Activated naive CD8-positive, alpha-beta T cell treated with anti-CD3 and anti-CD28 coated beads, Interleukin-2, amount 50 U/mL, for 16 hours (primary cell): ENCODE measurements around the gene TACC3.

Source experiments
- DNase-seq: peaks from one replicate; pipeline ENCODE4 v3.0.0-alpha.2; 2020; ENCODE audit warnings: low read depth, low spot score

TACC3 gene

DNA sequence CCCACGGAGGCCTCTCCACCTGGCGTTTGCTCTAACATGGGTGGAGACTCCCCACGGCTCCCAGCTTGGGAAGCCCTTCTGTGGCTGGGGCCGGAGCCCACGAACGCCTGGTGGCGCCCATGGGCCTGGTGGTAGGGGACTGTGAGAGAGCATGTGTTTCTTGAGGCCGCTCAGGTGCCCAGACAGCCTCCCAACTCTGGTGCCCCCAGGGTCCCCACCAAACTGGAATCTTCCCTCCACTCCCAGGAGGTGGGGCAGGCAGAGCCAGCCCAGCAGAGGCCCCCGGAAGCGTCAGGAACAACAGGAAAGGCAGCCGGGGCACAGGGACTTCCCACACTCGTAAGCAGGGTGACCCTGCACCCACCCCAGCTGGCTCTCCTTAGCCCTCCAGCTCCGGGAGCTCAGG lies 38.5 kb downstream of the TACC3 start:
- no peak for DNase-seq

DNA sequence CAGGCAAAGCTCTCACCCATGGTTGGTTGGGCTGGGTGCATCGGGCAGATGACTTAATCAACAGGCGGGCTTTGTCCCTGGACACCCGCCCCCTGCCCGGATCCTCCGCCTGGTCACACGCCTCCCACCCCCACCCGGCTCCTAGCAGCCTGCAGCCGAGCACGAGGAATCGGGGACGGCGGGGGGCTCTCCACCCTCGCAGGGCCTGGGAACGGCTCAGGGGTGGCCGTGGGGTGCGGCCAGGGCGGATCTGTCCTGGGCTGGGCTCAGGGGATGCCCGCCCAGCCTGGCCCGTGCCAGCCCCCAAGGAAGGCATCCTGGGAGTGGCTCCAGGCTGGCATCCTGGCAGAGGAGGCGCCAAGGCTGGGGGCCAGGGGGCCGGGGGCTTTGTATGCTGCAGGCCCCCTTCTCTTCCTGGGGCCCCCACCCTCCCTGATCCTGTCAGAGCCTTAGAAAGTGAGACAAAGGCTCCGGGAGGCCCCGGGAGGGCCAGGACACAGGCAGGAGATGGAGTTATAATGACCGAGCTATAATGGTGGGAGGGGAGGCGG lies 39.3 kb downstream of the TACC3 start:
- no peak for DNase-seq

DNA sequence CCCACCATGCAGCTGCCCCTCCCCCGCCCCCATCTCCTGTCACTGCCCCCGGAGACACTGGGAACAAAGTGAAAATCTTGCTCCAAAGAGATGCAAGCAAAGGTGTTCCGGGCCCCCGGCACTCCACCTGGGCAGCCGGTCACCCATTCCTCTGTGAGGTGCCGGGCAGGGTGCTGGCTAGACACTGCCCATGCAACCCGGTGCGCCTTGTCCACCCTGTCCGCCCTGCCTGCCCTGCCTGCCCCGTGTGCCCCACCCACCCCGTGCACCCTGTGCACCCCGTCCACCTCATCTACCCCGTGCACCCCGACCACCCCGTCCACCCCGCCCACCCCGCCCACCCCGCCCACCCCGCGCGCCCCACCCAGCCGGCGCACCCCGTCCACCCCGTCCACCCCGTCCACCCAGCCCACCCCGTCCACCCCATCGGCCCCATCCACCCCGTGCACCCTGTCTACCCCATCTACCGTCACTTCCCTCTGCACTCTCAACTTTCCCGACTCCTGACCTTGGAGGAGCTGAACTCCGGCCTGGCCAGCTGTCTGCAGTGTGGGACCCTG lies 39.9 kb downstream of the TACC3 start:
- no peak for DNase-seq

DNA sequence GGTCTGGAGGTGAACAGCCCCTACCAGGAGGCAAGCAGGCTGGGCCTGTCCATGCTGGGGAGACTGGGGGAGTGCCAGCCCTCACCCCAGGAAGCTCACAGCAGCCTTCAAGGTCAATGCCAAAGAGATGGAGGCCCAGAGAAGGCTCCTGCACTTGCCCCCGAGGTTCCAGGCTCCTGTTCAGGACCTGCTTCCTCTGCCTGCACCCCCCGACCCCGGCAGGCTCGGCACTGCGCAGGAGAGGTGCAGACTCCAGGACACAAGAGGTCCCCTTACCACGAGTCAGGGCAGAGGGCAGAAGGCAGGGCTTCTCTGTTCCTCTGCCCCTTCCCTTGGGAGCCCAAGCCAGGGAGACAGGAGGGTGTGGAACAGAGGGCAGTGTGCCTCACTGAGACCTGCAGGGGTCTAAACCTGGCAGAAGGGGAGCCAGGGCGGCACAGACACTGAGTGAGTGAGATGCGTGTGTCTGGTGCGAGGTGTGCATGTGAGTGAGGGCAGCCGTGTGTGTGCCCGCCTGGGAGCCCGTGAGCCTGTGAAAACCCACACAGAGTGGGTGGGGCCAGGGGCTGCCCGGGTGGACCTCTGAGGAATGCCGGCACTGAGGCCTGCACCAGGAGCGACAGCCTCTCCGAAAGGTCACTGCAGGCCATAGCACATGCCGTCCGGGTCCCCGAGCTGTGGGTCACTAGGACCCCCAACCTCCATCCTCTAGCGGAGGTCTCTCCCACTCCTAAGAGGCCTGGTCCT lies 41.1 kb downstream of the TACC3 start:
- DNase-seq, result no peak

DNA sequence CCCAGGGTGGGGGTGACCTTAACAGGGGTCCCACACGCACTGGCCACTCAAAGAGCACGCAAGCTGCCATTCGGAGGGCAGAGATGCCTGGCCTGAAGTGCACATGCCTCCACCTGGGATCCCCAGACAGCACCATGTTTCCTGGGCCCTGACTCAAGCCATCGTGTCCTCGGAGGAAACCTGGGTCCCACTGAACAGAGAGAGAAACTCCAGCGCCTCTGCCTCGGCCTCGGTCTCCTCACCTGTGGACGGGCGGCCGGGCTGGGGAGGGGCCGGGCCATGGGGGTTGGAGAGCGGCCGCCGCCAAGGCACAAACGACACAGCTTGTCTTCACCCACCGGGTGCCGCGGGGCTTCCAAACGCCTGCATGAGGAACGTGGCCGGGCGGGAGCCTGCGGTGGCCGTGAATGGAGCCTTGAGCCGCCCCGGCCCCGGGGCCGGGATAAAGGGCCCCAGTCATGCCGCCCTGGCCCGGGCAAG lies 41.8 kb downstream of the TACC3 start:
- DNase-seq, result no peak

GRCh38 chr4:1763550-1764080 lies 42.3 kb downstream of the TACC3 start:
- DNase-seq, result no peak

GRCh38 chr4:1764670-1765069 lies 43.3 kb downstream of the TACC3 start:
- DNase-seq, result no peak

- DNase-seq, result no peak
These were observed 44.2 kb downstream of the TACC3 start for GRCh38 chr4:1765409-1766072.

DNA sequence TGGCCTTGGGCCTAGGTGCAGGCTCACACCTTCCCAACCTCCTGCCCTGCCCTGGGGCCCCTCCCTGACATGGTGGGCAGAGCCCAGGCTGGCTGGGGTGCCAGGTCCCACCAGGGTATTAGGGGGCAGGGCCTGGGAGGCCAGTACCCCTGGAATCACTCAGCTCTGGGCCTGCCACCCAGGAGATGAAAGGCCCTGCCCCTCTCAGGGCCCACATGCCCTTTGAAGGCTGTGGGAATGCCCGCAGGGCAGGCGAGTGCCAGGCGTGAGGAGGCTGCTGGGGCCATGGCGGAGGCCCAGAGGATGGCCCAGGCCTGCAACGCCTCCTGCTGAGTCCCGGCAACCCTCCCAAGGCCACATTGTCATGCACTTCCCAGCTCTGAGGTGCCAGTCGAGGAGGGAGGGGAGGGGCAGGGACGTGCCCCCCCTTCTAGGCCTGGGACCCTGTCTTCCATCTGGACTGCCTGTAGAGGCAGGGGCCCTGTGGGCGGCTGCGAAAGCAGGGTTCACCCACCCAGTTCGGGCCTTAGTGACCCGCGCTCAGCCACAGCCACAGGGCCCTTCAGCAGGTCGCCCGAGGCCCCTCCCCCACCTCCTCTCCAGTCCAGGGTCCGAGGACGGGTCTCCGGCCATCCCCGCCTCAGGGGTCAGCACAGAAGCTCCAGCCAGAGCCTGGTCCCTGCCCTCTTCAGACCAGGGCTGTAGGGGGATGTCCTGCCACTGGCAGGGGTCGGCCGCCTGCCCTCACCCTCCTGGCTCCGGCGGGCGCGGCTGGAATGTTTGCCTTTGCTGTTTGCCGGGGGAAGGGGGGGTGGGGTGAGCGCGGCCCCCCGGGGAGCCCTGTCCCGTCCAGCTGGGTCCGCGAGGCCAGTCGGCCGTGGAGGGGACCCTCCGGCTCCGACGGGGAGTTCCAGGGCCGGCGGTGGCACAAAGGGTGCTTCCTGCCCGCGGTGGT lies 45.1 kb downstream of the TACC3 start:
- DNase-seq, result no peak

DNA sequence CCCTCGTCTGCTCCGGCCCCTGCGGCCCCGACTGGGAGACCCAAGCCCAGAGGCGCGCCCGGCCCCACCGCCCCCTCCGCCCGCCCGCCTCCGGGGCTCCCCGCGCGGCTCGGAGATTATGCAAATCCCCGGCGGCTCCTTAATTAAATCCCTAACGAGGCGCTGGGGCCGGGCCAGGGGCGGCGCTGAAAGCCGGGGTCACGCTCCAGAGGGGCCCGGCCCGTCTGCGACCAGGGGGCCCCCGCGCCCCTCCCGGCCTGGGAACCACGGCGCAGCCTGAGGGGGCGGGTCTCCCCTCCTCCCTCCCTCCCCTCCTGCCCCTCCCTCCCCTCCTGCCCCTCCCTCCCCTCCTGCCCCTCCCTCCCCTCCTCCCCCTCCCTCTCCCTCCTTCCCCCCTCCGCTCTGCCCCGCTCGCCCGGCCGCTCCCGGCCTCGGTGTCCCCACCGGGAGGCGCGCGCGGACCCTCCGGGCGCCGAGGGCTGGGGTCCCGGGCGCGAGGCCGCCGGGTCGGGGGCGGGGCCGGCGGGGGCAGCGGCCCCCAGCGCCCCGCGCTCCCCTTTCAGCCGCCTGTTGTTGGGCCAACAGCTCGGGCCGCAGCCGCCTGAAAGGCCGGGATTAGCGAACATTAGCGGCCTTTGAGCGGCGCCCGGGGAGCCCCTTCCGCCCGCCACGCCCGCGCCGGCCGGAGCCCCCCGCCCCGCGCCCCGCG lies 45.9 kb downstream of the TACC3 start:
- DNase-seq, result no peak

GRCh38 chr4:1767770-1768366 lies 46.5 kb downstream of the TACC3 start:
- DNase-seq, result no peak

DNA sequence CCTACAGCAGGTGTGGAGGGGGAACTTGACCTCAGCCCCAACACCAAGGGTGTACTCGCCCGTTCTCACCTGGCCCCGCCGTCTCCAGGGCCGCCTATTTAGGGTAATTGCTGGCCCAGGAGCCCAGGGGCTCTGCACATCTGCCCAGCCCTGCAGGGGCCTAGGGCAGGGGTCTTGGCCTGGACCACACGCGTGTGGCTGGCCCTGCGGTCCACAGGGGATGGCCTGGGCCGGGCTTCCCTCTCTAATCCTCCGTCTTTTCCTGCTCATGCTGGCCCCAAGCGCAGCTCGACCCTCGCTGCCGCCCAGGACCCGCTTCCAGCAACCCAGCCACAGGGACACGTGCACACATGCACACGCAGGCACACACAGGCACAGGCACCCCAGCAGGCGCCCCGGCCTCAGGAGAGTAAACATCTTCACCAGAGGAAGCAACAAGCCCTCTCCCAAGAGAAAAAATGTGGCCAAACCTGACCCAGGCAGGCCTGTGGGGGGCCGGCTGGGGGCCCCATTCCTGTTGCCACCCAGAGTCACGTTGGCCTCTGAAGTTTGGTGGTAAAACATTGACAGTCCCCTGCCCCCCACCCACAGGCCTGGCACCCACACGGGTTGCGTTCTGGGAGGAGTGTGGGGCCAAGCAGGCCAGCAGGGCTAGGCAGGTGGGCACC lies 47.2 kb downstream of the TACC3 start:
- no peak for DNase-seq

- no peak for DNase-seq
These were observed 48.4 kb downstream of the TACC3 start for GRCh38 chr4:1769692-1770091.

DNA sequence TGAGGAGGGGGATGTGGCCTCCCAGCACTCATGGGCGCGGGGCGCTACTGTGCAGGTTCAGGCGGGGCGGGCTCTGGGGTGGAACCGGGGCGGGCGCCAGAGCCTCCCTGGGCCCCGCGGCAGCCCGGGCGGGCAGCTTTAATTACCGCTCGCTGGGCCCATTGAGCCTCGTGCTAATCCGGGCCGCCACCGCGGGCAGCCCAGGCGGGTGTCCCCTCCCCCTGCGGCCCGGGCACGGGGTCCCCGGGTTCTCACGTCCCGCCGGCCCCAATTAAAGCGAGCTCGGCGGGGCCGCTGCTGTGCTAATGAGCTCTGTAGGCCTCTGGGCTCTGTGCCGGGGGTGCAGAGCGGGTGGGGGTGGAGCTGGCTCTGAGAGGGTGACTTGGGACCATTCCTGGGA lies 48.9 kb downstream of the TACC3 start:
- DNase-seq, result no peak

GRCh38 chr4:1770791-1771231 lies 49.5 kb downstream of the TACC3 start:
- DNase-seq, result no peak

DNA sequence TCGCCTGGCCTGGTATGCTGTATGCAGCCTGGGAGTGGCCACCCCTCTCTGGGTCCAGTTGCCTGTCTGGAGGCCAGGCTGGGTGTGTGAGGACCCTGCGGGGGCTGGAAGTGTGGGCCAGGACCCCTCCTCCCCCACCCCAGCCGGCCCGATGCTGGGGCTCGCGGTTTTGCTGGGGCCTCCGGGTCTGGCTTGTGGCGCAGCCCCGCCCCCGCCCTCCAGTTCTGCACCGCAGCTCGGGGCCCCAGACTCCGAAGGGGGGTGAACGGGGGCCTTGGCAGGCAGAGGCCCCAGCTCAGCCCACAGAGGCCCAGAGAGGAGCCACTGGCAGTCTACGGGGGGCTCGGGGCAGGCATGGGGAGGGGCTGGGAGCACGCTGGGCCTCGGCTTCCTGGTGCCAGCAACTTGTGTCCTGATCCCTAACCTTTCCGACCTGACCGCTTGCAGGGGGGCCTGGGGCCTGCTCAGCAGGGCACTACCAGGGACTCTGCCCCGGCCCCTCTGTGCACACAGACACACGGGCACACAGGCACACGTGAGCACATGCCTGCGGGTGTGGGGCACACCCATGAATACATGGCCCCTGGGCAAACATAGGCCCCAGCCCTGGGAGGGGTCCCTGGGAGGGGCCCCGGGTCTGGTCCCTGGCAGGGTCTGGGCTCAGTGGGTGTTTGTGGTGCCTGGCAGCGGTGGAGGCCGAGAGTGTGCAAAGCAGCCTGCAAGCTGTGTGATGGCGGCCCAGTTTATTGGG lies 50.4 kb downstream of the TACC3 start:
- DNase-seq, result no peak

DNA sequence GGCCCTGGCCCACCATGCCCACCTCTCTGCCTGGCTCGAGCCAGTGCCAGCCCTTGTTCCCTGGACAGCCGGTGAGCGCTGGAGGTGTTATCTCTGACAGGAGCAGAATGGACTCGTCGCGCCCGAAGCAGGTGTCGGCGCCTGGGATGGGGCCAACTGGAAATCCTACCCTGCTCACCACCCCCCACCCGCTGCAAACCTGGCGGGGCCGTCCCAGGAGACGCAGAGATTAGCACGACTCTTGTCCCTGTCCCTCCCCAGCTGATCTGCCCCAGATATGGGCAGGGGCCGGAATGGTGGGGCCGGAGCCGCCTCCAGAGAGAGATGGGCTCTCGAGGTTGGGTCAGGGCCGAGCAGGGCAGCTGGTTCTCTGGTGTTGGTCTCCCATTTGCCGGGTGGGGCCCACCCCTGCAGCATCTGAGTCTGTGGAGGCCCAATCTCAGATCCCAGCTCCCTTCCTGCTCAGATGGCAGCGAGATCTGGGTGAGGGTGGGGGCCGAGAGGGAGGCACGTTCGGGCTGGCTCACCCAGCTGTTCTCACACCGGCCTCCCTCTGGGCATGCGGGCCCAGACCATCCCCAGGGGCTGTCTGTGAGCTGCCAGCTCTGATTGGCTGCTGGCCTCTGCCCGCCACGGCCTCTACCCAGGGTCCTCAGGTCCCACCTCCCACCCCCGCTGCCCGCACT lies 51.7 kb downstream of the TACC3 start:
- no peak for DNase-seq

DNA sequence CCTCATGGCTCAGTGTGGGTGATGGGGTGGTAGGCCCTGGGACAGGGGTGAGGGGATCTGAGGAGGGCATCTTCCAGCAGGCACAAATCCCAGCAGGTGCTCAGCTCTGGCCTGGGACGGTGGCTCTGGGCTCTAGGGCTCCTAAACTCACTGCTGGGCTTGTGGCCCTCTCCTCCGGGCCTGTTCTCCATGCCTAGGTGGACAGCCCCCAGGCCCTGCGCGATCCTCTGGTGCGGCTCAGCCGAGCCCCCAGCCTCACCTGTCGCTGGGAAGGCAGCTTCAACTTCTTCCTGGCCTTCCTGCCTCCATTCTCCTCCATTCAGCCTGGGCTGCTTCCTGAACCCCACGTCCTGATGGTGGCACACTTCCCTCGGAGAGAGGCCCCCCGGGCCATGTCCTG lies 52.4 kb downstream of the TACC3 start:
- no peak for DNase-seq
